Thoracic aorta (tissue), 2 donors: ENCODE results near the gene CAMTA2. TPM values are rescaled to one million over a fixed set of nuclear protein-coding genes. Genes with fewer than 3 reads are reported as not detected.

Experiments
- ATAC-seq: fragments of 150-250 bp; one replicate; pipeline ENCODE4 v1.8.0; 2017; ENCODE audit warnings: low read depth; ENCODE audit not compliant: insufficient number of reproducible peaks, low FRiP score
- DNase-seq: peaks from one replicate; pipeline ENCODE4 v3.0.0-alpha.2; 2020; ENCODE audit warnings: low spot score
- H3K27ac ChIP-seq, 2 donors: fragments of 200-600 bp; sonication (generic); 1 replicate in 1 of 2; 2 replicates in 1 of 2; pipeline ENCODE4 v1.5.1; 2016; ENCODE audit warnings: mild to moderate bottlenecking in 2 of 2, moderate library complexity in 2 of 2
- H3K27me3 ChIP-seq: fragments of 200-600 bp; sonication (generic); replicated peaks from 2 replicates; pipeline ENCODE4 v1.6.0; 2016; ENCODE audit warnings: mild to moderate bottlenecking; ENCODE audit not compliant: insufficient read depth
- H3K36me3 ChIP-seq: fragments of 200-600 bp; sonication (generic); one replicate; pipeline ENCODE4 v1.5.1; 2016
- H3K4me1 ChIP-seq, 2 donors: fragments of 200-600 bp; sonication (generic); 1 replicate in 1 of 2; 2 replicates in 1 of 2; pipeline versions ENCODE4 v1.5.1 to v1.6.0; 2016; ENCODE audit warnings: low read depth in 2 of 2, mild to moderate bottlenecking in 1 of 2; ENCODE audit not compliant: control insufficient read depth in 1 of 2
- H3K4me3 ChIP-seq: fragments of 200-600 bp; sonication (generic); 2 replicates; pipeline ENCODE4 v1.5.1; 2016; ENCODE audit warnings: mild to moderate bottlenecking
- H3K9me3 ChIP-seq: fragments of 200-600 bp; sonication (generic); 2 replicates; pipeline ENCODE4 v1.5.1; 2016
- CTCF ChIP-seq: fragments of 200-600 bp; sonication (generic); IDR thresholded peaks from one replicate; pipeline ENCODE4 v1.5.1; 2019; ENCODE audit warnings: antibody characterized with exemption
- total RNA-seq, 2 donors: library from RNA; depleted of rRNA; stranded (reverse); fragments of >200 nt; gene quantifications; one replicate each; pipeline versions ENCODE4 v1.1.0 to v1.2.3, GENCODE V29; 2016

The CAMTA2 gene
- total RNA-seq, 2 donors from 2014 or later, result 31.3 to 34.0 TPM

GRCh38 chr17:4948166-4948930 is 39.1 kb downstream of the CAMTA2 start, which contains the start of gene PFN1:
Gene PFN1 (minus strand): TSS chr17:4948530. CDS start chr17:4948394, 136 bp downstream.
- peak; percentile 82 for DNase-seq
- Histone ChIP-seq H3K27me3 (no peaks in the 10 kb centered on the region), H3K9me3 (no peaks in the 10 kb centered on the region), H3K4me1 (peaks cover 27 to 57% of the 10 kb centered on the region in 2 donors), H3K36me3 (peaks cover 3% of the 10 kb centered on the region), H3K27ac (peak within 1 kb of the TSS; percentile 93 to 97), H3K4me3 (peak within 1 kb of the TSS; percentile 76)
- ATAC-seq, result peak; percentile 61
- TF ChIP-seq CTCF, result no peak

DNA sequence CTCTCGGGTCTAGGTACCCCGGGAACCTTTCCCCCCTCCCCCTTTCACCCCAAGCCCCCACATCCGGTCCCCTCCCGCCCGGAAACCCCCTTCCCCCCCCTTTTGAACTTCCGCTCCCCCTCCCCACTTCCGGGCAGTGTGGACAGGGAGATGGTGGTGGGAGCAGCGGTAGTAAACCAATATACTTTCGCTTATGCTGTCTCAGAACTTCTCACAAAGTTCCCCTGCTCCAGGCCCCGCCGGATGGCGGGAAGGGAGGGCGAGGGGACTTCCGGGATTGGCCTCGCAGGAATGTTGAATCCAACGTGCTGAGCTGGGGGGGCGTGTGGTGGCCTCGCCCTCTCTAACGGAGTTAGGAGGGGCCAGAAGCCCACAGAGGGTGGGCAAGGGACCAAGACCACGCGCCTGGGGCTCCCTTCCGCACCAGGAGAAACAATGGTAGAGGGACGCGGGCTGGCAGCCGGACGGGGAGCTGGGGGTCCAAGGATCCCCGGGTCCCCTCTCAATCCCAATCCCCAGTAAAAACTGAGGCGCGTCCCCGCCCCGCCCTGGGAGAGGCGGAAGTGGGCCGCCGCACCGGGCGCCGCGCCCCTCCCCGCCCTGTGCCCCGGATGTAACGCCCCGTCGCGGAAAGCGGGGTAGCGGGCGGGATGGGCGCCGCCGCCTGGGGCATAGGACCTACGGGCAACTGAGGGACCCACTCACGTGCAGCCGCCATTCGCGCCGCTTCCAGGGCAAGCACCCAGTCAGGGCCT is 39.9 kb downstream of the CAMTA2 start:
- peaks cover 3% of the 10 kb centered on the region for H3K36me3 ChIP-seq
- ATAC-seq, result no peak
- no peak for TF ChIP-seq CTCF
- no peak for DNase-seq
- H3K4me3 ChIP-seq, result peak overlapping the region; percentile 76
- no peaks in the 10 kb centered on the region for H3K9me3 ChIP-seq
- H3K4me1 ChIP-seq, result peaks cover 22 to 57% of the 10 kb centered on the region in 2 donors
- H3K27ac ChIP-seq, result peak overlapping the region; percentile 93 to 97
- H3K27me3 ChIP-seq, result no peaks in the 10 kb centered on the region

DNA sequence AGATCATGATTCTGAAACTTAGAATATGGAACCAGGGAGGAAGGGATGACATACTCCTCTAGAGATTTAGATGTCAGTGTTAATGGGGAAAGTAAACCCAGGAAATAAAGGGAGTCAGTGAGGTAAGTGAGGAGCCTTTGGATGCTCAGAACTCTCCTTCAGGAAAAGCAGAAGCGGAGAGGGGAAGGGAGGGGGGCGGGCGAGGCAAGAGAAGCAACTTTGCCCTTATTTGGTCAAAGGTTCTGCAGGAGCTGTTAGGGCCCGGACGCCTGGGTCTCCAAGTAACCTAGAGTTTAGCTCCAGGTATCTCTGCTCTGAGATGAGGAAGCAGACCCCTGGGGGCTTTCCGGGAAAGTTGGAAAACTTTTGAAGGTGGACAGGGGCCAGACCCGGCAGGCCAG is 40.5 kb downstream of the CAMTA2 start:
- Histone ChIP-seq H3K4me1 (peaks cover 22 to 59% of the 10 kb centered on the region in 2 donors), H3K9me3 (no peaks in the 10 kb centered on the region), H3K27ac (peak overlapping the region; percentile 93 to 97), H3K27me3 (no peaks in the 10 kb centered on the region), H3K4me3 (peak overlapping the region; percentile 76), H3K36me3 (peaks cover 6% of the 10 kb centered on the region)
- no peak for TF ChIP-seq CTCF
- no peak for ATAC-seq
- DNase-seq, result no peak

DNA sequence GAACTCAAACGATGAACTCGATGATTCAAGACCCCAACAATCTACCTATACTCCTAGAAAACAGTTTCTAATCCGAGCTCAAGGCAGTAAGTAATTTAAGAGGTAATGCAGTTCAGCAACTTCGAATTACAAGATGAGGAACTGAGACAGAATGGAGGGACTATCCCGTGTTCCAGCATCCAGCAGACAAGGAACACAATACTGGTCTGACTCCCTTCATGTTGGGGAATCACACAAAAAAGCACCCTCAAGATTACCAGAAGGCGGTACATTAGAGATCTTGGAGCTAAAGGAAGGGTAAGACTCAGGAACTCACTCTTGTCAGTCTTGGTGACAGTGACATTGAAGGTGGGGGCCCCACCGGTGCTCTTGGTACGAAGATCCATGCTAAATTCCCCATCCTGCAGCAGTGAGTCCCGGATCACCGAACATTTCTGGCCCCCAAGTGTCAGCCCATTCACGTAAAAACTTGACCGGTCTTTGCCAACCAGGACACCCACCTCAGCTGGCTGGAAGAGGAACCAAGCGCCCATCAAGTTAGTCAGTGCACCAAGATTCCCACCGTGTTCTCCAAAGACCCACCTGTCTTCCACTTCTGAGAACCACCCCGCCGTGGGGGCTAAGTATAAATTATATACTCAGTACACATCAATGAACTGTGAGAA is 41.0 kb downstream of the CAMTA2 start:
- Histone ChIP-seq H3K36me3 (peaks cover 6% of the 10 kb centered on the region), H3K27ac (peak overlapping the region; percentile 93 to 97), H3K27me3 (no peaks in the 10 kb centered on the region), H3K4me3 (peak overlapping the region; percentile 76), H3K4me1 (peaks cover 25 to 65% of the 10 kb centered on the region in 2 donors), H3K9me3 (no peaks in the 10 kb centered on the region)
- ATAC-seq, result no peak
- no peak for DNase-seq
- TF ChIP-seq CTCF, result no peak

DNA sequence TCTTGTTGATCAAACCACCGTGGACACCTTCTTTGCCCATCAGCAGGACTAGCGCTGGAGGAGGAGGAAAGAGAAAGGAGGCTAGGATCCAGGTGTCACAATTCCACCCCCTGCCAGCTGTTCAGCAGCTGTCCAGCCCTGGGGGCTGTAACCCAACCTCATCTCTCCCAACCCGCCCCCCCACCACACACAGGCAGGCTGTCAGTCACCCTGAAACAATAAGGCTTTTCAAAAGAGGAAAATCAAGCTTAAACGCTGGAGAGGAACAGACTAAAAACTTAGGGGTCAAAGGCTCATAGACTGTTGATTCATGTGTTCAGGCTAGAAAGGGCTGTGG is 41.6 kb downstream of the CAMTA2 start:
- Histone ChIP-seq H3K4me1 (peaks cover 30 to 65% of the 10 kb centered on the region in 2 donors), H3K27ac (peak overlapping the region; percentile 93 to 97), H3K9me3 (no peaks in the 10 kb centered on the region), H3K27me3 (no peaks in the 10 kb centered on the region), H3K36me3 (peaks cover 6% of the 10 kb centered on the region), H3K4me3 (peak overlapping the region; percentile 76)
- no peak for DNase-seq
- TF ChIP-seq CTCF, result no peak
- ATAC-seq, result no peak
